ENCODE results near the gene COMP. TPM values are rescaled to one million over a fixed set of nuclear protein-coding genes. Genes with fewer than 3 reads are reported as not detected.

The COMP gene
- total and polyA plus RNA-seq, 10 of the 15 experiments (the other 5 are each of a cell fraction or from before 2014, with no cell fraction given), result 0.17 TPM; not detected in 9

GRCh38 chr19:18782559-18783225 lies 8.4 kb downstream of the COMP start:
- ATAC-seq (no peak), FAIRE-seq (no peak), DNase-seq (ENCODE audit: low read depth, low spot score) (no peak)
- Histone ChIP-seq H3K27ac (ENCODE audit: control insufficient read depth, insufficient read depth) (no peak overlapping the region), H3K9ac (ENCODE audit: control insufficient read depth, insufficient read depth, low read length) (no peak overlapping the region), H2AFZ (ENCODE audit: control insufficient read depth, low read depth, low read length) (no peak overlapping the region), H3K4me2 (ENCODE audit: control insufficient read depth, insufficient read depth) (no peak overlapping the region), H4K20me1 (ENCODE audit: control insufficient read depth, insufficient read depth) (no peaks in the 10 kb centered on the region), H3K4me3 (no peak overlapping the region), H3K4me1 (ENCODE audit: control insufficient read depth, insufficient read depth, low read length) (no peaks in the 10 kb centered on the region), H3K36me3 (ENCODE audit: control insufficient read depth in 2 of 2, insufficient read depth in 2 of 2, low read length in 1 of 2) (no peaks in the 10 kb centered on the region), H3K79me2 (ENCODE audit: control insufficient read depth, insufficient read depth, low read length) (no peaks in the 10 kb centered on the region), H3K27me3 (replicated peaks in 1 of 2; ENCODE audit: control insufficient read depth in 2 of 2, insufficient read depth in 2 of 2, low read length in 1 of 2) (peaks cover 0 to 1% of the 10 kb centered on the region in 2 experiments; a peak in 1 of 4 replicates), H3K9me3 (replicated peaks; ENCODE audit: control insufficient read depth, insufficient read depth, low read length) (no peaks in the 10 kb centered on the region; the same call in 2 of the 3 replicates)
- in situ Hi-C loops (cut with MboI) (no loop called here), intact Hi-C loops (cut with micrococcal nuclease; ENCODE audit: unreplicated experiment) (no loop called here)
- ChIA-PET SMC1A (ENCODE audit: uncharacterized antibody, unreplicated experiment) (no interaction called here), RAD21 (ENCODE audit: unreplicated experiment) (no interaction called here), CTCF (no interaction called here), POLR2A (interaction anchor here (0.7 kb wide), 1 partner anchor 194 kb away, joined by 3 read pairs; no protein-coding TSS in a partner anchor)
- 32% methylated on average over 22 of the region's 22 CpGs for WGBS (ENCODE audit: insufficient coverage, insufficient replicate concordance, low lambda C conversion rate, missing lambda C conversion rate)
- BruUV-seq (replicated peaks), result no TSS peak
- TF ChIP-seq ZNF384 (IDR thresholded peaks at IDR 0.05; ENCODE audit: borderline replicate concordance, low read depth, low read length) (no peak), MTA2 (IDR thresholded peaks at IDR 0.05; ENCODE audit: low read depth) (no peak), USF2 (IDR thresholded peaks at IDR 0.05; ENCODE audit: borderline replicate concordance, low read depth, low read length) (no peak), SPI1 (IDR thresholded peaks at IDR 0.05; ENCODE audit: borderline replicate concordance, insufficient read depth, low read depth, low read length) (no peak), RUNX3 (IDR thresholded peaks at IDR 0.05; ENCODE audit: low read length) (no peak), MEF2A (IDR thresholded peaks at IDR 0.05; ENCODE audit: insufficient read depth, low read depth, low read length) (no peak), SREBF2 (IDR thresholded peaks at IDR 0.05; ENCODE audit: low read length) (no peak), CHD1 (IDR thresholded peaks at IDR 0.05; ENCODE audit: low read depth, low read length) (no peak), MYC (IDR thresholded peaks at IDR 0.05; ENCODE audit: insufficient read depth, insufficient read length, insufficient replicate concordance, low read length, severe bottlenecking) (no peak)
- TF ChIP-seq, protein P1, sequence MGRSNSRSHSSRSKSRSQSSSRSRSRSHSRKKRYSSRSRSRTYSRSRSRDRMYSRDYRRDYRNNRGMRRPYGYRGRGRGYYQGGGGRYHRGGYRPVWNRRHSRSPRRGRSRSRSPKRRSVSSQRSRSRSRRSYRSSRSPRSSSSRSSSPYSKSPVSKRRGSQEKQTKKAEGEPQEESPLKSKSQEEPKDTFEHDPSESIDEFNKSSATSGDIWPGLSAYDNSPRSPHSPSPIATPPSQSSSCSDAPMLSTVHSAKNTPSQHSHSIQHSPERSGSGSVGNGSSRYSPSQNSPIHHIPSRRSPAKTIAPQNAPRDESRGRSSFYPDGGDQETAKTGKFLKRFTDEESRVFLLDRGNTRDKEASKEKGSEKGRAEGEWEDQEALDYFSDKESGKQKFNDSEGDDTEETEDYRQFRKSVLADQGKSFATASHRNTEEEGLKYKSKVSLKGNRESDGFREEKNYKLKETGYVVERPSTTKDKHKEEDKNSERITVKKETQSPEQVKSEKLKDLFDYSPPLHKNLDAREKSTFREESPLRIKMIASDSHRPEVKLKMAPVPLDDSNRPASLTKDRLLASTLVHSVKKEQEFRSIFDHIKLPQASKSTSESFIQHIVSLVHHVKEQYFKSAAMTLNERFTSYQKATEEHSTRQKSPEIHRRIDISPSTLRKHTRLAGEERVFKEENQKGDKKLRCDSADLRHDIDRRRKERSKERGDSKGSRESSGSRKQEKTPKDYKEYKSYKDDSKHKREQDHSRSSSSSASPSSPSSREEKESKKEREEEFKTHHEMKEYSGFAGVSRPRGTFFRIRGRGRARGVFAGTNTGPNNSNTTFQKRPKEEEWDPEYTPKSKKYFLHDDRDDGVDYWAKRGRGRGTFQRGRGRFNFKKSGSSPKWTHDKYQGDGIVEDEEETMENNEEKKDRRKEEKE (IDR thresholded peaks at IDR 0.05), result no peak
- TF ChIP-seq, protein P2, sequence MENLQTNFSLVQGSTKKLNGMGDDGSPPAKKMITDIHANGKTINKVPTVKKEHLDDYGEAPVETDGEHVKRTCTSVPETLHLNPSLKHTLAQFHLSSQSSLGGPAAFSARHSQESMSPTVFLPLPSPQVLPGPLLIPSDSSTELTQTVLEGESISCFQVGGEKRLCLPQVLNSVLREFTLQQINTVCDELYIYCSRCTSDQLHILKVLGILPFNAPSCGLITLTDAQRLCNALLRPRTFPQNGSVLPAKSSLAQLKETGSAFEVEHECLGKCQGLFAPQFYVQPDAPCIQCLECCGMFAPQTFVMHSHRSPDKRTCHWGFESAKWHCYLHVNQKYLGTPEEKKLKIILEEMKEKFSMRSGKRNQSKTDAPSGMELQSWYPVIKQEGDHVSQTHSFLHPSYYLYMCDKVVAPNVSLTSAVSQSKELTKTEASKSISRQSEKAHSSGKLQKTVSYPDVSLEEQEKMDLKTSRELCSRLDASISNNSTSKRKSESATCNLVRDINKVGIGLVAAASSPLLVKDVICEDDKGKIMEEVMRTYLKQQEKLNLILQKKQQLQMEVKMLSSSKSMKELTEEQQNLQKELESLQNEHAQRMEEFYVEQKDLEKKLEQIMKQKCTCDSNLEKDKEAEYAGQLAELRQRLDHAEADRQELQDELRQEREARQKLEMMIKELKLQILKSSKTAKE (IDR thresholded peaks at IDR 0.05; ENCODE audit: low read depth, poor library complexity, severe bottlenecking), result no peak

Data from GM12878 (cell line).